ENCODE results near the gene POLR2J.
"Not testable (repeated sequence)": the region's sequence is repeated elsewhere in the genome, so short reads cannot be mapped to it uniquely, and the experiment has no call there.

The POLR2J gene

GRCh38 chr7:102464577-102465280 is 14.0 kb downstream of the POLR2J start, which contains the start of the genes ALKBH4 and LRWD1:
TSS of gene ALKBH4 (minus strand) at chr7:102464863. CDS start at chr7:102464836, 27 bp downstream.
TSS of gene LRWD1 (plus strand) at chr7:102464984. CDS start at chr7:102465081, 97 bp downstream.
- DNase-seq = peak; percentile 92

- DNase-seq = no peak
These were observed 14.7 kb downstream of the POLR2J start for GRCh38 chr7:102463841-102464576.

GRCh38 chr7:102460467-102460866 is 18.3 kb downstream of the POLR2J start:
- no peak for DNase-seq

- no peak for DNase-seq
These were observed 19.4 kb downstream of the POLR2J start for GRCh38 chr7:102459221-102459844.

GRCh38 chr7:102457352-102457924 is 21.3 kb downstream of the POLR2J start:
- DNase-seq = no peak

GRCh38 chr7:102456327-102456726 is 22.4 kb downstream of the POLR2J start:
- no peak for DNase-seq

GRCh38 chr7:102455596-102455995 is 23.1 kb downstream of the POLR2J start:
- no peak for DNase-seq

- not testable (repeated sequence) for DNase-seq
These were observed 23.8 kb downstream of the POLR2J start for GRCh38 chr7:102454932-102455331.

- no peak for DNase-seq
These were observed 24.3 kb downstream of the POLR2J start for GRCh38 chr7:102454468-102454867.

GRCh38 chr7:102453319-102453718 is 25.4 kb downstream of the POLR2J start:
- no peak for DNase-seq

- no peak for DNase-seq
These were observed 26.3 kb downstream of the POLR2J start for GRCh38 chr7:102452451-102452850.

GRCh38 chr7:102451371-102452054 is 27.2 kb downstream of the POLR2J start:
- DNase-seq = no peak

GRCh38 chr7:102450242-102450641 is 28.5 kb downstream of the POLR2J start:
- no peak for DNase-seq

- no peak for DNase-seq
These were observed 29.6 kb downstream of the POLR2J start for GRCh38 chr7:102449136-102449535.

GRCh38 chr7:102447311-102447710 is 31.4 kb downstream of the POLR2J start:
- no peak for DNase-seq

- no peak for DNase-seq
These were observed 32.1 kb downstream of the POLR2J start for GRCh38 chr7:102446387-102447156.

GRCh38 chr7:102445674-102446071 is 33.0 kb downstream of the POLR2J start:
- DNase-seq = no peak

GRCh38 chr7:102444961-102445673 is 33.6 kb downstream of the POLR2J start:
- no peak for DNase-seq

- no peak for DNase-seq
These were observed 38.5 kb downstream of the POLR2J start for GRCh38 chr7:102439963-102440795.

GRCh38 chr7:102436118-102436517 is 42.6 kb downstream of the POLR2J start:
- no peak for DNase-seq

Data from midbrain (tissue), 1 donor.